GM18511 (cell line): ENCODE results near the gene IL21R.
"Not testable (repeated sequence)": the region's sequence is repeated elsewhere in the genome, so short reads cannot be mapped to it uniquely, and the experiment has no call there.

Source experiments
- ATAC-seq: cut with Tn5 transposase; IDR thresholded peaks from one replicate; pipeline ENCODE4 v1.9.1; 2021; ENCODE audit warnings: mild to moderate bottlenecking, moderate library complexity; ENCODE audit not compliant: unreplicated experiment

Gene IL21R

GRCh38 chr16:27374804-27375425 is 27.1 kb upstream of the IL21R start:
- ATAC-seq: peak; percentile 47

GRCh38 chr16:27377666-27378485 is 24.1 kb upstream of the IL21R start:
- ATAC-seq: no peak

DNA sequence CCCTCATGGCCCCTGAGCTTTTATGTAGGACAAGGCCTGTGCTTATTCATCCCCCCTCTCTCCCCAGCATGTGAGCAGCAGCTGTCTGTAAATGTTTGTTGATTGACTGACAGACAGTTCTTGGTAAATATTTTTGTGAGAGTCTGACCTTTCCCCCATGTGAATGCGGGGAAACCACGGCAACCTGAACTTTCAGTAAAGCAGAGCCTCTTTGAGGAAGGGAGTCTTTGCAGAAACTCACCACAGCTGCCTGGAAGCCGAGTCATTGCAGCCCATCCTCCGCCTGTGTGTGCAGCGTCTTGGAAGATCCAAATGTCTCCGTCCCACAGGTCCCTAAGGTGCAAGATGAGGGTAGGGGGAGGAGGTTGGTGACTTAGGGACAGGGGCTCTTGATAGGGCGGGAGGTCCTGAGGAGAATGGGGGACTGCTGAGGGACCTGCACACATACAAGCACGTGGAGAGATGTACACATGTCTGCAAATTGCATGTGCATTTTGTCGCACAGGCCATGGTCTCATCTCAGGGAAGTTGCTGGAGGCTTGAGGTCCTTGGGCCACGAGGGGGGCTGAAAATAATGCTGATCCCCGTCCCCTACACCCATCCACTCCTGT is 23.0 kb upstream of the IL21R start:
- ATAC-seq: no peak

DNA sequence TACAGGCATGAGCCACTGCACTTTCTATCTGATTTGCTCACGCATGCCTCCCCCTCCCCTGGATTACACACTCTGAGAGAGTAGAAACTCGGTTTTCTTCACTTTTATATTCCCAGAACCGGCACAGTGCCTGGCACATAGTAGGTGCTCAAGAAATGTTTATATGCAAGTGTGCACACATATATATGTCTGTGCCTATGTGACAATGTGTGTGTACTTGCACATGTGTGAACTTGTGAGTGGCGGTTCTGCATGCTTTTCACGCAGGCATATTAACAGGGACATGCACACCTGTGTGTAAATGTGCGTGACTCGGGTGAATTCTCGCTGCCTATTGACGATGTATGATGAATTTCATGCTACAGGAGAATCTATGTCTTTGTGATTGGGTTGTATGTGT is 22.1 kb upstream of the IL21R start:
- no peak for ATAC-seq

DNA sequence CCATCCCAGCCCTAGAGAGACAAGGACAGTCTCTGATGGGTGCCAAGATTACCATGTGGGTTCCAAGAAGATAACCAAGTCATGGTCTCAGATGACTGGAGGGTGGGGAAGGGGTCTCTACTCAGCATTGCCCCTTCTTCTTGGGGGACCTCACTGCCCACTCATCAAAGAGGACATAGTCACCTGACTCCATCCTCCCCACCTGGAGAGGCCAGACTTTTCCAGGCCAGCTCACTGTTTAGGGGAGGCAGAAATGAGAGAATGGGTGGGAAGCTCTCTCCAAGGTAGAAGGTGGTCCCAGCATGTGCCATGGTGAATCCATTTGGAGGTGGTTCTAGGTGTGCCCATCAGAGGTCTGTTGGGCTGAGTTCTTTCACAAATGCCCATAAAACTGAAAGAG is 20.7 kb upstream of the IL21R start:
- no peak for ATAC-seq

GRCh38 chr16:27381974-27382855 is 19.8 kb upstream of the IL21R start:
- ATAC-seq: no peak

GRCh38 chr16:27383556-27384243 is 18.3 kb upstream of the IL21R start:
- ATAC-seq: no peak

DNA sequence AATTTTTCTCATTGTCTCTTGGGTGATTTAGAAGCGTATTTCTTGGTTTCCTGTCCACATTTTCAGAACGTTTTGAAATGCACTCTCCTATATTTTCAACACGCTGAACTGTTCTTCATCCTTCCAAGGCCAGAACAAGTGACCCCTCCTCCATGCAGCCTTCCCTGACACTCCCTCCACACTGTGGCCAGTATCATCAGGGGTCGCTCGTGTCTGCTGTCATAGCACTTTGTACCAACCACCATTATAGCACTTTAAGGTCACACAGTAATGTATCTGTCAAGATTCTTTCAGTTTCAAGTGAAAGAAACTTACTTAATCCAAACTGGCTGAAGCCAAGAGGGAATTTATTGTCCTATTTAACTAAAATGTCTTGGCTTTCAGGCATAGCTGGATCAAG is 17.5 kb upstream of the IL21R start:
- no peak for ATAC-seq

GRCh38 chr16:27385398-27385797 is 16.6 kb upstream of the IL21R start:
- no peak for ATAC-seq

- no peak for ATAC-seq
Measured at GRCh38 chr16:27386674-27387073, 15.3 kb upstream of the IL21R start.

DNA sequence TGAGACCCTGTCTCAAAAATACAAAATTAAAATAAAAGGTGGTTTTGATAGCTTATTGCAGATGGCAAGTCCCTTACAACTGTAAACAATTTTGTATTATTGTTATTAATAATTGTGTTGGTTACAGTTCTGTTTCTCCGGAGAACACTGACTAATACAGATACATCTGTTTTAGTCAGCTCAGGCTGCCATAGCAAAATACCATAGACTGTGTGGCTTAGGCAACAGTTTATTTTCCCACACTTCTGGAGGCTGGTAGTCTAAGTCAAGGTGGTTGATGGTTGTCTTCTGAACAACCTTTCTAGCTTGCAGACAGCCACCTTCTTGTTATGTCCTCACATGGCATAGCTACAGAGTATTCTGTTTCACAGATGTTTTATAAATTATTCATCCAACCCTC is 14.2 kb upstream of the IL21R start:
- peak; percentile 80 for ATAC-seq

- no peak for ATAC-seq
Measured at GRCh38 chr16:27389272-27389961, 12.6 kb upstream of the IL21R start.

GRCh38 chr16:27390151-27390550 is 11.8 kb upstream of the IL21R start:
- no peak for ATAC-seq

DNA sequence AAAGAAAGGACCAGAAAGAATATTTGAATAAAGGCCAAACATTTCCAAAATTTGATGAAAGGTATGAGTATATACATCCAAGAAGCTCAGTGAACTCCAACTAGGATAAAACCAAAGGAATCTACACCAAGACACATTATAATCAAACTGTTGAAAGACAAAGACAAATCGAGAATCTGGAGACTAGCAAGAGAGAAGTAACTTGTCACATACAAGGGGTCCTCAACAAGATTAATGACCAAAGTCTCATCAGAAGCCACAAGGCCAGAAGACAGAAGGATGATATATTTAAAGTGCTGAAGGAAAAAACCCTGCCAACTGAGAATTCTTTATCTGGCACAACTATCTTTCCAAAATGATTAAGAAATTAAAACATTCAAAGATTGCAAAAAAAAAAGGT is 9.3 kb upstream of the IL21R start:
- ATAC-seq: no peak

- ATAC-seq: no peak
Measured at GRCh38 chr16:27394516-27394915, 7.5 kb upstream of the IL21R start.

DNA sequence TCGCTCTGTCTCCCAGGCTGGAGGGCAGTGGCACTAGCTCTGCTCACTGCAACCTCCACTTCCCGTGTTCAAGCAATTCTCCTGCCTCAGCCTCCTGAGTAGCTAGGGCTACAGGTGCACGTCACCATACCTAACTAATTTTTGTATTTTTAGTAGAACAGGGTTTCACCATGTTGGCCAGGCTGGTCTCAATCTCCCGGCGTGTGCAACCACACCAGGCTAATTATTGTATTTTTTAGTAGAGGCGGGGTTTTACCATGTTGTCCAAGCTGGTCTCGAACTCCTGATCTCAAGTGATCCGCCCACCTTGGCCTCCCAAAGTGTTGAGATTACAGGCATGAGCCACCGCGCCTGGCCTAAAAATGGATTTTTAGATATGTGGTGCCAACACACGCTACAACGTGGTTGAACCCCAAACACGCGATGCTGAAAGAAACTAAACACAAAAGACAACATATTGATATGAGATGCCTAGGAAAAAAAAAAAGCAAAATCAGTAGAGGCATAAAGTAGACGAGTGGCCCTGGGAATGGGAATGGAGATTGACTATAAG is 3.6 kb upstream of the IL21R start:
- not testable (repeated sequence) for ATAC-seq

- ATAC-seq: peak; percentile 30
Measured at GRCh38 chr16:27398894-27399853, 2.8 kb upstream of the IL21R start.

DNA sequence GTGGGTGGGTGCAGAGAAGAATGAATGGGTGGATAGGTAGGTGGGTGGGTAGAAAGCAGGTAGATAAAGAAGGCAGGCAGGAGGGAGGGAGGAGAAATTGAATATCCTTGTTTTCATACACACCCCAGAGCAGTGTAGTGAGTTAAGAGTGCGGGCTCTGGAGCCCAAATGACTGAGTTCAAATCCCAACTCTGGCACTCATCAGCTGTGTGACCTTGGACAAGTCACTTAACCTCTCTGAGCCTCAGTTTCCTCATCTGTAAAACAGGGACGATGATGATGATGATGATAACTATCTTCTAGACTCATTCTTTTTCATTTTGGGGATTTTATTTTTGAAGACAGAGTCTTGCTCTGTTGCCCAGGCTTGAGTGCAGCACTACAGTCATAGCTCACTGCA is 2.0 kb upstream of the IL21R start:
- no peak for ATAC-seq
